ENCODE results near the gene WDFY4. TPM values are rescaled to one million over a fixed set of nuclear protein-coding genes. Genes with fewer than 3 reads are reported as not detected.

Gene WDFY4
- total RNA-seq, 1 experiment from 2014 or later: not detected

DNA sequence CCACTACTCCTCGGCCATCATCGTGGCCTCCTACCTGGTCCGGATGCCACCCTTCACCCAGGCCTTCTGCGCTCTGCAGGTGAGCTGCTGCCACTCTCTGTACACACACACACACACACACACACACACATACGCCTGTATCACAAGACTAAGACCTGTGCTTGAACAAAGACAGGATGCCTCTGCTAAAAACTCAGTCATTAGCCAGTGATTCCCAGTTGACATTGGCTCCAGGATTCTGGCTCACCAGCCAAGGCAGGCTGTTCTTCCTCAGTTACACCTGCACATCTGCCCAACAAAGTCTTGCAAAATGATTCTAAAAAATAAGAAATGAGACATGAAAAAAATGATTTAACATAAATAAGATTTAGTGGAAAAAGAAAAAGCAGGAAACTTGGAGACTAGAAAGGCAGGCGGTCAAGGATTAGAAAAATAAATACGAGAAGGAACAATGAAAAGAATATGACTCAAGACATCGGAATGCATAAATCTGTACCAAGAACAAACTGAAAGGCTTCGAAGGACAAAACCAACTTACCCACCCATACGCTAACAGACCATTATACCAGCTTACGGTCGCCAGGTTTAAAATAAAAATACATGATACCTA, 262.3 kb downstream of the WDFY4 start:
- Histone ChIP-seq H3K27me3 (ENCODE audit: insufficient read depth, low read length) (no peaks in the 10 kb centered on the region), H2BK20ac (ENCODE audit: low read depth, low read length, poor library complexity, severe bottlenecking) (no peak overlapping the region), H3K4me1 (ENCODE audit: insufficient read depth, low read length) (no peaks in the 10 kb centered on the region), H2BK15ac (ENCODE audit: low read depth, low read length) (no peak overlapping the region), H2BK12ac (ENCODE audit: insufficient read length, low read depth, low read length) (no peak overlapping the region), H3K79me2 (ENCODE audit: insufficient read depth, low read length) (no peaks in the 10 kb centered on the region), H4K20me1 (ENCODE audit: control insufficient read depth, insufficient read depth, insufficient read length) (peaks cover 3% of the 10 kb centered on the region), H3K18ac (ENCODE audit: insufficient read length, low read depth, low read length) (no peak overlapping the region), H4K5ac (ENCODE audit: insufficient read length, low read depth, low read length) (peak overlapping the region; percentile 43), H2BK120ac (ENCODE audit: low read depth, low read length, poor library complexity, severe bottlenecking) (no peak overlapping the region), H2BK5ac (ENCODE audit: insufficient read length, low read length) (no peak overlapping the region), H3K56ac (ENCODE audit: insufficient read length, low read depth, low read length) (no peak overlapping the region), H4K91ac (ENCODE audit: insufficient read length, low read depth, low read length) (no peak overlapping the region), H2AFZ (ENCODE audit: low read length) (no peak overlapping the region), H2AK5ac (ENCODE audit: insufficient read length, low read length) (no peak overlapping the region), H3K4ac (ENCODE audit: low read depth, low read length) (no peak overlapping the region), H3T11ph (ENCODE audit: low read length) (no peak overlapping the region), H4K8ac (replicated peaks; ENCODE audit: insufficient read length, low read depth, low read length) (no peak overlapping the region), H3K23me2 (ENCODE audit: insufficient read length, low read depth, low read length, poor library complexity, severe bottlenecking) (peaks cover 3% of the 10 kb centered on the region), H3K4me2 (ENCODE audit: insufficient read depth, insufficient read length, low read length) (no peak overlapping the region), H3K27ac (ENCODE audit: insufficient read length, low read depth, low read length) (no peak overlapping the region), H3K79me1 (ENCODE audit: insufficient read depth, low read depth, low read length, poor library complexity, severe bottlenecking) (no peaks in the 10 kb centered on the region), H3K9me3 (ENCODE audit: control insufficient read depth, low read depth, low read length) (no peaks in the 10 kb centered on the region), H3K9ac (ENCODE audit: extremely low read depth, insufficient read length, low read length) (no peak overlapping the region), H3K23ac (ENCODE audit: insufficient read length, low read depth, low read length) (no peak overlapping the region), H3K14ac (ENCODE audit: insufficient read depth, low read length) (no peak overlapping the region)
- WGBS (ENCODE audit: extremely low coverage, insufficient read length, low lambda C conversion rate): no CpG with 5 or more reads among the region's 12 CpGs
- H3K36me3 Mint-ChIP-seq (ENCODE audit: insufficient read depth in 1 of 3, low read depth in 3 of 3): no peaks in the 10 kb centered on the region
- H3K27me3 Mint-ChIP-seq (ENCODE audit: low read depth): peaks cover 2% of the 10 kb centered on the region
- no peaks in the 10 kb centered on the region for H3K9me3 Mint-ChIP-seq
- H3K27ac Mint-ChIP-seq: no peak overlapping the region
- DNase-seq: no peak
- no peak overlapping the region for H3K4me3 Mint-ChIP-seq
- TF ChIP-seq, protein P1, sequence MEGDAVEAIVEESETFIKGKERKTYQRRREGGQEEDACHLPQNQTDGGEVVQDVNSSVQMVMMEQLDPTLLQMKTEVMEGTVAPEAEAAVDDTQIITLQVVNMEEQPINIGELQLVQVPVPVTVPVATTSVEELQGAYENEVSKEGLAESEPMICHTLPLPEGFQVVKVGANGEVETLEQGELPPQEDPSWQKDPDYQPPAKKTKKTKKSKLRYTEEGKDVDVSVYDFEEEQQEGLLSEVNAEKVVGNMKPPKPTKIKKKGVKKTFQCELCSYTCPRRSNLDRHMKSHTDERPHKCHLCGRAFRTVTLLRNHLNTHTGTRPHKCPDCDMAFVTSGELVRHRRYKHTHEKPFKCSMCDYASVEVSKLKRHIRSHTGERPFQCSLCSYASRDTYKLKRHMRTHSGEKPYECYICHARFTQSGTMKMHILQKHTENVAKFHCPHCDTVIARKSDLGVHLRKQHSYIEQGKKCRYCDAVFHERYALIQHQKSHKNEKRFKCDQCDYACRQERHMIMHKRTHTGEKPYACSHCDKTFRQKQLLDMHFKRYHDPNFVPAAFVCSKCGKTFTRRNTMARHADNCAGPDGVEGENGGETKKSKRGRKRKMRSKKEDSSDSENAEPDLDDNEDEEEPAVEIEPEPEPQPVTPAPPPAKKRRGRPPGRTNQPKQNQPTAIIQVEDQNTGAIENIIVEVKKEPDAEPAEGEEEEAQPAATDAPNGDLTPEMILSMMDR (conservative IDR thresholded peaks at IDR 0.05): no peak
- H3K4me1 Mint-ChIP-seq: peaks cover 0 to 4% of the 10 kb centered on the region in 2 experiments; a peak in 2 of 4 replicates

All from H9 (cell line).